ENCODE results near the gene SUCLG2. TPM values are rescaled to one million over a fixed set of nuclear protein-coding genes. Genes with fewer than 3 reads are reported as not detected.
A peak's percentile ranks its signal among the peaks of the same experiment; 100 is the strongest.

The SUCLG2 gene
- polyA plus RNA-seq, 1 donor from 2014 or later, result 56.6 TPM

DNA sequence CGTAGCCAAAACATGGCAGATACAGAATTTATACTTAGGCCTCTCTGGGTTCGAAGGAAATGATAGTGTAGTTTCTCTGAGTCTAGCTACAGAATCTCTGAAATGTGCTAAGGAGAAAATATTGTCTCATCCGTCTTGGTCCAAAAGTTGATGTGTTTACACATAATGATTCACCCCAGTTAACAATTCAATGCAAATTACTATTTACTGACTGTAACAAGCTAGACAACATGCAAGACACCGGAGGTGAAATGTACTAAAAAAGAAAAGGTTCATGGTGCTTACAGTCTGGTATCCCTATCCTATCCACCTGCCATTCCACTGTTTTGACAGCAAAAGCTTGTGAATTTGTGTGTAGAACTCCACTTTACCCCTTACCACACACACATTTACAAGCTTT, 146.8 kb downstream of the SUCLG2 start:
- no peaks in the 10 kb centered on the region for H3K27me3 Mint-ChIP-seq
- peaks cover 0 to under 1% (median 0%) of the 10 kb centered on the region in 3 donors for H3K4me1 Mint-ChIP-seq
- H3K9me3 Mint-ChIP-seq, result peaks cover 0 to under 1% (median 0%) of the 10 kb centered on the region in 3 donors
- H3K27ac Mint-ChIP-seq, result peak overlapping the region in 2 of 3 donors; percentile 42 to 52
- H3K4me3 Mint-ChIP-seq, result no peak overlapping the region
- H3K36me3 Mint-ChIP-seq, result peaks cover 11% of the 10 kb centered on the region

GRCh38 chr3:67500709-67501108, 153.7 kb downstream of the SUCLG2 start:
- Mint-ChIP-seq H3K4me3 (no peak overlapping the region), H3K4me1 (no peaks in the 10 kb centered on the region), H3K27ac (no peak overlapping the region), H3K27me3 (no peaks in the 10 kb centered on the region), H3K36me3 (peaks cover 13% of the 10 kb centered on the region), H3K9me3 (no peaks in the 10 kb centered on the region)

- no peaks in the 10 kb centered on the region for H3K4me1 Mint-ChIP-seq
- H3K27me3 Mint-ChIP-seq, result no peaks in the 10 kb centered on the region
- H3K36me3 Mint-ChIP-seq, result peaks cover 20% of the 10 kb centered on the region
- no peak overlapping the region for H3K27ac Mint-ChIP-seq
- H3K9me3 Mint-ChIP-seq, result no peaks in the 10 kb centered on the region
- H3K4me3 Mint-ChIP-seq, result no peak overlapping the region
Measured at GRCh38 chr3:67497746-67498145, 156.7 kb downstream of the SUCLG2 start.

GRCh38 chr3:67495751-67496150, 158.7 kb downstream of the SUCLG2 start:
- no peaks in the 10 kb centered on the region for H3K9me3 Mint-ChIP-seq
- H3K27ac Mint-ChIP-seq, result no peak overlapping the region
- no peak overlapping the region for H3K4me3 Mint-ChIP-seq
- H3K4me1 Mint-ChIP-seq, result no peaks in the 10 kb centered on the region
- no peaks in the 10 kb centered on the region for H3K27me3 Mint-ChIP-seq
- H3K36me3 Mint-ChIP-seq, result peaks cover 18% of the 10 kb centered on the region

- Mint-ChIP-seq H3K9me3 (no peaks in the 10 kb centered on the region), H3K4me3 (no peak overlapping the region), H3K27me3 (no peaks in the 10 kb centered on the region), H3K27ac (no peak overlapping the region), H3K4me1 (peaks cover 0 to 1% (median 0%) of the 10 kb centered on the region in 3 donors), H3K36me3 (peaks cover 19% of the 10 kb centered on the region)
Measured at GRCh38 chr3:67493808-67494207, 160.6 kb downstream of the SUCLG2 start.

DNA sequence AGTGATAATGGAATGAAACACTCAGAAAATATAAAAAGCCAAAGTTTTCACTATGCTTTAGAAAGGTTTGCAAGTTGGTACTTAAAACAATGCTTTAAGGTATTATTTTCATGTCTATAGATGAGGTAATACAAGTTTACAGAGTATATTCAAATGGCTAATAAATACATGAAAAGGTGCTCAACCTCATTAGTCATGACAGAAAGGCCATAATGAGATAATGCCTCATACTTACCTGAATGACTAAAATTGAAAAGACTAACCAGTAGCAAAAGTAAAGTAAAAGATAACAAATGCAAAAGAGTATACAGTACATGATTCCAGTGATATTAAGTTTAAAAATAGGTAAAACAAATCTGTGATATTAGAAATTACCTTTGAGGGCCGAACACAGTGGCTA, 163.8 kb downstream of the SUCLG2 start:
- Mint-ChIP-seq H3K27ac (no peak overlapping the region), H3K36me3 (peaks cover 21% of the 10 kb centered on the region), H3K9me3 (no peaks in the 10 kb centered on the region), H3K27me3 (no peaks in the 10 kb centered on the region), H3K4me1 (peaks cover 0 to 2% (median 1%) of the 10 kb centered on the region in 3 donors), H3K4me3 (no peak overlapping the region)

- Mint-ChIP-seq H3K9me3 (no peaks in the 10 kb centered on the region), H3K27me3 (no peaks in the 10 kb centered on the region), H3K4me1 (peaks cover 0 to 2% (median 1%) of the 10 kb centered on the region in 3 donors), H3K4me3 (no peak overlapping the region), H3K27ac (no peak overlapping the region), H3K36me3 (peaks cover 16% of the 10 kb centered on the region)
Measured at GRCh38 chr3:67489816-67490215, 164.6 kb downstream of the SUCLG2 start.

GRCh38 chr3:67487564-67488114, 166.8 kb downstream of the SUCLG2 start:
- H3K27ac Mint-ChIP-seq, result no peak overlapping the region
- peaks cover 11% of the 10 kb centered on the region for H3K36me3 Mint-ChIP-seq
- peaks cover 0 to 2% (median 1%) of the 10 kb centered on the region in 3 donors for H3K4me1 Mint-ChIP-seq
- H3K4me3 Mint-ChIP-seq, result no peak overlapping the region
- H3K9me3 Mint-ChIP-seq, result no peaks in the 10 kb centered on the region
- no peaks in the 10 kb centered on the region for H3K27me3 Mint-ChIP-seq

DNA sequence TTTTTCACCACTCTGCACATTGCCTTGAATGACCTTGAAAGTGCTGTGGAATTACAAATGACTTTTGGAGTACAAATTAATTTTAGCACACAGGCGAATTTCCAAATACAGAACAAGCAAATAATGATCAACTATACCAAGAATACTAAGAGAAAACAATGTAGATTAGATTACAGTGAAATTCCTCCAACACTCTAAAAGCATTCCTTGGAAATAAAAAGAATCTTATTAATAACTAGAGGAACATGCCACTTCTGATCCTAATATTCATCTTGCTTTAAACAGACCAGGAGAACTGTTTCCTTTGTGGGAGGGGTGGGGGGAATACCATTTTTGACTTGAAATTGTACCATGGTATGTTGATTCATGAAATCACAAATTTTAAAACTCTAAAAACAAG, 167.5 kb downstream of the SUCLG2 start:
- Mint-ChIP-seq H3K36me3 (peaks cover 14% of the 10 kb centered on the region), H3K4me3 (no peak overlapping the region), H3K4me1 (peaks cover 0 to 2% (median 1%) of the 10 kb centered on the region in 3 donors), H3K27ac (no peak overlapping the region), H3K9me3 (no peaks in the 10 kb centered on the region), H3K27me3 (no peaks in the 10 kb centered on the region)

DNA sequence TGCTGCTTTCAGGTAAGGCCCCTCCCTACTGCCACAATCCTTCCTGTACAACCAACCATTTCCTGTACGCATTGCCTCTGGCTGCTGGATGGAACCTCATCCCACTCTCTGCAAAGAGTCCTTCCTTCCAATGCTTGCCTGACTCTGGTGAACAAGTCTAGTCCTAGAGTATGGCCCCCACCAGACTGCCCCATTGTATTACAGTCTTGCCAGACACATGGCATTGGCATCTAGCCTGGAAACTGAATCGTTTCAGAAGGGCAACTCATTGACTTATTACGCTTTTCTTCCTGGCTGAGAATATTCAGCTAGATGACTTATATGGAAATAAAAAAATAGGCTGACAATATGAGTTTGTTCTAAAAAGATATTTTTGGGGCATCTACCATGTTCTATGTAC, 170.3 kb downstream of the SUCLG2 start:
- Mint-ChIP-seq H3K27ac (no peak overlapping the region), H3K27me3 (no peaks in the 10 kb centered on the region), H3K9me3 (no peaks in the 10 kb centered on the region), H3K36me3 (peaks cover 14% of the 10 kb centered on the region), H3K4me1 (peaks cover 0 to 5% (median 2%) of the 10 kb centered on the region in 3 donors), H3K4me3 (no peak overlapping the region)

DNA sequence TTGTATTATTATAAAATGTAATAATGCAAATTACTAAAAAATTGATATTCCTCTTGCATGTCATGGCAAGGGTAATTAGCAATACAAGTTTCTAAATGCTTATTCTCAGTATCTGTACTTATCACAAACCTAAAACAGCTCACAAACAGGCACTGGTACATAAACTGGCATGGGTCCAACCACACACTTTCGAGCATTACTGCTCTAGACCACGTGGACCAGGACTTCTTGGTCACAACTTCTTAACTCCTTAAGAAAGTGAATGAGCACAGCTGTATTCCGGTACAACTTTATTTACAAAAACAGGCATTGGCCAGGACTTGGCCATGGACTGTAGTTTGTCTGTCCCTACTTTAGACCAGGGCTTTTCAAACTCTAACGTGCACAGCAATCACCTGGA, 173.3 kb downstream of the SUCLG2 start:
- H3K27me3 Mint-ChIP-seq, result no peaks in the 10 kb centered on the region
- H3K36me3 Mint-ChIP-seq, result peaks cover 11% of the 10 kb centered on the region
- H3K4me1 Mint-ChIP-seq, result peaks cover 0 to 5% (median 1%) of the 10 kb centered on the region in 3 donors
- H3K9me3 Mint-ChIP-seq, result no peaks in the 10 kb centered on the region
- no peak overlapping the region for H3K4me3 Mint-ChIP-seq
- H3K27ac Mint-ChIP-seq, result no peak overlapping the region

GRCh38 chr3:67478423-67478822, 176.0 kb downstream of the SUCLG2 start:
- Mint-ChIP-seq H3K9me3 (no peaks in the 10 kb centered on the region), H3K4me1 (peaks cover 0 to 5% (median 0%) of the 10 kb centered on the region in 3 donors), H3K4me3 (no peak overlapping the region), H3K36me3 (peaks cover 13% of the 10 kb centered on the region), H3K27ac (no peak overlapping the region), H3K27me3 (no peaks in the 10 kb centered on the region)

DNA sequence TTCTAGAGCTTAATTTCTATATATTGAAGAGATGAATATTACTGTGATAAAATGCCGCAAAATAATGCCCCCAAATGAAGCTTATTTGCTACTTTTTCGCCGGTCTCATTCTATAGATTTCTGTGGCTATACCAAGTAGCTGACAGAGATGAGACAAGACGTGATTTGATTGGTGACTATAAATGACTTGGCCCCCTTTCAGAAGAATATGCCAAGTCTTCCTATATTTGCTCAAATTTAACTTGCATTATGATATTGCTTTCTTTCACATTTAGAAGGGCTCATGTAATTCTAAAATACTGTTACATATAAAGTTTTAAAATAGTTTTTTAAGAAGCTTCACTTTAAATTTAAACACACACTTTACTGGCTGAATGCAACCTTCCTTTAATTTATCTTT, 180.1 kb downstream of the SUCLG2 start:
- H3K36me3 Mint-ChIP-seq, result peaks cover 15% of the 10 kb centered on the region
- no peak overlapping the region for H3K27ac Mint-ChIP-seq

DNA sequence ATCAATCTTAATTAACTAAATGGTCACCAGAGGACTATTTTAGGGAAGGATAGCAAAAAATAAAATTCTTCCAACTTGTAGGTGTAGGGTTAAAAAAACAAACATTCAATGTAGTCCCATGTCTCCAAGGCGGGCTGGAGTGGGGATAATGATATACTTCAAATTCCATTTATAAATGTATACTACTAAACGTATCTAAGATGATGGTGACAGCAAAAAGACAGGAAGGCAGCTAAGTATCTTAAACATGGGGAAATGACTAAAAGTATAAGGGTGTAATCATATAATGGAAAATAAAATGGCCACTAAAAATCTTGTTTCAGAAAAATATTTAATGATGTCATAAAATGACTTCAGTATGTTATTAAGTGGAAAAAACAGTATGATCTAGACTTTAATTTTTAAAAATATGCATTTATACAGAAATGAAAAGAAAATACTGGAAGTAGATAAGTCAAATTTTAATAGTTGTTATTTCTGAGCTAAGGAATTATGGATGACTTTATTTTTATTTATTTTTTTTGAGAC, 181.7 kb downstream of the SUCLG2 start:
- peaks cover 17% of the 10 kb centered on the region for H3K36me3 Mint-ChIP-seq

More for the DNA sequence above, 180.1 kb downstream of the SUCLG2 start:
- H3K9me3 Mint-ChIP-seq, result no peaks in the 10 kb centered on the region
- peaks cover 0 to 1% (median 0%) of the 10 kb centered on the region in 3 donors for H3K4me1 Mint-ChIP-seq
- H3K27me3 Mint-ChIP-seq, result no peaks in the 10 kb centered on the region
- H3K4me3 Mint-ChIP-seq, result no peak overlapping the region

DNA sequence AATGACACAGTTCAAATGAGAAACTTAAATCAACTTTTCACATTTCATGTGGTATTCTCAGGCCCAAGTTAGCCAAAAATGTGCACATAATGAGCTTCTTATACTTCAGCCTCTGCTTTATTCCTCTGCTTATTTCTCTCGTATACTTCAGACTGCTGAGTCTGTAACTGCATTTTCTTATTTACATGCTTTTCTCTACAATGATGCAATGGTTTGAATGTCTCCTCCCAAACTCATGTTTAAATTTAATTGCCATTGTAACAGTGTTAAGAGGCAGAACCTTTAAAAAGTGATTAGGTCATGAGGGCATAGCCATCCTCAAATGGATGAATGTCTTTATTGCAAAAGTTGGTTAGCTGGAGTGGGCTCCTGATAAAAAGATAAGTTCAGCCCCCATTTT, 184.2 kb downstream of the SUCLG2 start:
- H3K4me1 Mint-ChIP-seq, result peaks cover 0 to 4% (median 0%) of the 10 kb centered on the region in 3 donors
- no peak overlapping the region for H3K27ac Mint-ChIP-seq
- H3K27me3 Mint-ChIP-seq, result no peaks in the 10 kb centered on the region
- no peak overlapping the region for H3K4me3 Mint-ChIP-seq
- peaks cover 18% of the 10 kb centered on the region for H3K36me3 Mint-ChIP-seq
- no peaks in the 10 kb centered on the region for H3K9me3 Mint-ChIP-seq

More for the DNA sequence above, 181.7 kb downstream of the SUCLG2 start:
- Mint-ChIP-seq H3K4me1 (peaks cover 0 to 2% (median 0%) of the 10 kb centered on the region in 3 donors), H3K27me3 (no peaks in the 10 kb centered on the region), H3K27ac (no peak overlapping the region), H3K9me3 (no peaks in the 10 kb centered on the region), H3K4me3 (no peak overlapping the region)

DNA sequence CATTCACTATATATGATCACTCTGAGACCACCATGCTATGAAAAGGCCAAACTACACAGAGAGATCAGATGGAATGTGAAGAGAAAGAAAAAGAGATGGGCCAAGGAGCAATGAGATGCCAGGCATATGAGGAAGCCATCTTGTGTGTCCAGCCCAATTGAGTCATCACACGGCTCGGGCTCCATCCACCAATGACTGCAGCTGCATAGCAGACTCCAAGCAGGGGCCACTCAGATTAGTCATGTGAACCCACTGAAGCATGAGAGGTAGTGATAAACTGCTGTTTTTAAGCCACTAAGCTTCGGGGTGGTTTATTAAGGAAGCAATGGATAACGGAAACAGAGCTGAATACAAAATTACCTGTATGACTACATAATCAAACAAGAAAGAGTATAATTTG, 185.9 kb downstream of the SUCLG2 start:
- H3K4me1 Mint-ChIP-seq, result peaks cover 0 to 4% (median 3%) of the 10 kb centered on the region in 3 donors
- H3K27ac Mint-ChIP-seq, result peak overlapping the region in 1 of 3 donors; percentile 77
- H3K27me3 Mint-ChIP-seq, result no peaks in the 10 kb centered on the region
- H3K4me3 Mint-ChIP-seq, result peak overlapping the region in 1 of 4 donors; percentile 11
- peaks cover 15% of the 10 kb centered on the region for H3K36me3 Mint-ChIP-seq
- H3K9me3 Mint-ChIP-seq, result no peaks in the 10 kb centered on the region
